ENCODE data around the gene SMTN. TPM values are rescaled to one million over a fixed set of nuclear protein-coding genes. Genes with fewer than 3 reads are reported as not detected.

The SMTN gene
- polyA plus RNA-seq, 1 of the 3 experiments (the other 2 are of a cell fraction), result 30.4 TPM

- ChIA-PET CTCF (interaction anchor here (1.5 to 3.2 kb wide), 2 partner anchors 10 to 55 kb away, joined by 4 to 14 read pairs; no protein-coding TSS in a partner anchor), POLR2A (no interaction called here)
- Histone ChIP-seq H4K20me1 (ENCODE audit: insufficient read depth) (no peaks in the 10 kb centered on the region), H3K9ac (no peak overlapping the region), H3K4me3 (ENCODE audit: low read depth in 2 of 2, low read length in 1 of 2) (no peak overlapping the region), H3K9me3 (no peaks in the 10 kb centered on the region), H3K4me2 (no peak overlapping the region), H2AFZ (ENCODE audit: low read depth) (no peak overlapping the region), H3K27ac (ENCODE audit: low read depth in 2 of 2, low read length in 1 of 2) (no peak overlapping the region), H3K79me2 (ENCODE audit: insufficient read depth) (no peaks in the 10 kb centered on the region), H3K4me1 (ENCODE audit: control insufficient read depth in 1 of 2, insufficient read depth in 2 of 2, low read depth in 1 of 2, low read length in 1 of 2) (peaks cover 0 to 25% of the 10 kb centered on the region in 2 experiments; a peak in 2 of 4 replicates), H3K27me3 (ENCODE audit: insufficient read depth) (peaks cover 4% of the 10 kb centered on the region; the same call in 1 of the 2 replicates), H3K9me2 (no peaks in the 10 kb centered on the region), H3K36me3 (replicated peaks in 1 of 2; ENCODE audit: control insufficient read depth in 1 of 2, insufficient read depth in 2 of 2, low read length in 1 of 2) (no peaks in the 10 kb centered on the region), H3F3A (replicated peaks; ENCODE audit: insufficient read depth) (no peaks in the 10 kb centered on the region)
- TF ChIP-seq RXRA (IDR thresholded peaks at IDR 0.05; ENCODE audit: borderline replicate concordance, low read depth), result no peak
- TF ChIP-seq SMC3 (IDR thresholded peaks at IDR 0.05; ENCODE audit: low read depth, low read length), result no peak
- no peak for TF ChIP-seq CTCF (IDR thresholded peaks at IDR 0.05)
- no peak for TF ChIP-seq TAF1 (IDR thresholded peaks at IDR 0.05; ENCODE audit: borderline replicate concordance, low read depth, low read length)
- TF ChIP-seq PBX3 (IDR thresholded peaks at IDR 0.05), result no peak
- peak; percentile 26 for DNase-seq
- 73% methylated on average over 10 of the region's 10 CpGs for WGBS (ENCODE audit: low lambda C conversion rate)
Observed at GRCh38 chr22:31138126-31138525, 57.0 kb downstream of the SMTN start.

GRCh38 chr22:31139066-31139465, 57.9 kb downstream of the SMTN start:
- Histone ChIP-seq H4K20me1 (ENCODE audit: insufficient read depth) (no peaks in the 10 kb centered on the region), H3K4me1 (ENCODE audit: control insufficient read depth in 1 of 2, insufficient read depth in 2 of 2, low read depth in 1 of 2, low read length in 1 of 2) (peaks cover 0 to 32% of the 10 kb centered on the region in 2 experiments; a peak in 2 of 4 replicates), H3K27ac (ENCODE audit: low read depth in 2 of 2, low read length in 1 of 2) (no peak overlapping the region), H3K79me2 (ENCODE audit: insufficient read depth) (no peaks in the 10 kb centered on the region), H3K27me3 (ENCODE audit: insufficient read depth) (peaks cover 4% of the 10 kb centered on the region; the same call in 1 of the 2 replicates), H3K9me3 (no peaks in the 10 kb centered on the region), H3K36me3 (replicated peaks in 1 of 2; ENCODE audit: control insufficient read depth in 1 of 2, insufficient read depth in 2 of 2, low read length in 1 of 2) (no peaks in the 10 kb centered on the region), H3K9me2 (no peaks in the 10 kb centered on the region), H3F3A (replicated peaks; ENCODE audit: insufficient read depth) (no peaks in the 10 kb centered on the region), H2AFZ (ENCODE audit: low read depth) (no peak overlapping the region), H3K4me3 (ENCODE audit: low read depth in 2 of 2, low read length in 1 of 2) (no peak overlapping the region), H3K9ac (no peak overlapping the region), H3K4me2 (no peak overlapping the region)
- 48% methylated on average over 3 of the region's 3 CpGs for WGBS (ENCODE audit: low lambda C conversion rate)
- ChIA-PET CTCF (interaction anchor here (0.8 to 3.2 kb wide), 4 partner anchors 9 to 191 kb away, joined by 3 to 14 read pairs (median 4); no protein-coding TSS in a partner anchor), POLR2A (no interaction called here)
- DNase-seq, result peak; percentile 10
- no peak for TF ChIP-seq SIN3A (IDR thresholded peaks at IDR 0.05; ENCODE audit: borderline replicate concordance, low read depth, low read length)
- TF ChIP-seq EZH2phosphoT487 (IDR thresholded peaks at IDR 0.05; ENCODE audit: borderline replicate concordance, low read depth), result no peak
- no peak for TF ChIP-seq GATA2 (CRISPR knock-in tag; IDR thresholded peaks at IDR 0.05)
- TF ChIP-seq ZBTB33 (IDR thresholded peaks at IDR 0.05; ENCODE audit: borderline replicate concordance, low read depth), result no peak
- no peak for TF ChIP-seq USF2 (IDR thresholded peaks at IDR 0.05; ENCODE audit: borderline replicate concordance, low read depth, low read length)
- TF ChIP-seq MXI1 (IDR thresholded peaks at IDR 0.05; ENCODE audit: low read depth, low read length), result no peak
- TF ChIP-seq USF1 (IDR thresholded peaks at IDR 0.05; ENCODE audit: borderline replicate concordance, low read depth), result no peak
- TF ChIP-seq FOXJ3 (CRISPR knock-in tag; IDR thresholded peaks at IDR 0.05), result no peak
- no peak for TF ChIP-seq ELF1 (IDR thresholded peaks at IDR 0.05)
- TF ChIP-seq RAD21 (IDR thresholded peaks at IDR 0.05; ENCODE audit: low read length), result no peak
- TF ChIP-seq RXRA (IDR thresholded peaks at IDR 0.05; ENCODE audit: borderline replicate concordance, low read depth), result no peak
- TF ChIP-seq PBX3 (IDR thresholded peaks at IDR 0.05), result no peak
- TF ChIP-seq JUND (IDR thresholded peaks at IDR 0.05), result no peak
- no peak for TF ChIP-seq NFIC (IDR thresholded peaks at IDR 0.05; ENCODE audit: borderline replicate concordance)

Data from SK-N-SH (cell line).